Natural killer cell (primary cell): ENCODE results near the gene KAZN. TPM values are rescaled to one million over a fixed set of nuclear protein-coding genes. Genes with fewer than 3 reads are reported as not detected.
A peak's percentile ranks its signal among the peaks of the same experiment; 100 is the strongest.

Source experiments
- ATAC-seq, 3 donors: fragments of 150-1000 bp in 2 of 3; fragments of 200-7000 bp in 1 of 3; cut with Tn5 transposase; 1 replicate in 1 of 3; 2 replicates in 2 of 3; pipeline ENCODE4 v1.10.0; 2021; ENCODE audit warnings: mild to moderate bottlenecking in 2 of 3, moderate library complexity in 2 of 3
- DNase-seq, 2 donors: peaks; one replicate each; pipeline versions ENCODE4 v3.0.0 to v3.0.0-alpha.2; 2013 to 2021; ENCODE audit warnings: mixed read lengths in 1 of 2
- H3K27ac ChIP-seq: one replicate; pipeline ENCODE4 v1.5.1; 2013; ENCODE audit warnings: mild to moderate bottlenecking, low read length
- H3K27me3 ChIP-seq: one replicate; pipeline ENCODE4 v1.6.1; 2013; ENCODE audit warnings: low read length; ENCODE audit not compliant: control insufficient read depth, insufficient read depth
- H3K36me3 ChIP-seq: one replicate; pipeline ENCODE4 v1.6.1; 2013; ENCODE audit warnings: low read length; ENCODE audit not compliant: control insufficient read depth, insufficient read depth
- H3K4me1 ChIP-seq: one replicate; pipeline ENCODE4 v1.6.1; 2013; ENCODE audit warnings: low read length; ENCODE audit not compliant: control insufficient read depth, insufficient read depth
- H3K4me3 ChIP-seq: one replicate; pipeline ENCODE4 v1.5.1; 2013; ENCODE audit warnings: low read length
- H3K9me3 ChIP-seq: one replicate; pipeline ENCODE4 v1.6.1; 2013; ENCODE audit warnings: low read length; ENCODE audit not compliant: control insufficient read depth, insufficient read depth
- H3K27ac Mint-ChIP-seq, 2 donors: one replicate each; pipeline ENCODE4 v1.8.0; 2022; ENCODE audit warnings: mild to moderate bottlenecking in 2 of 2, mixed read lengths in 2 of 2, moderate library complexity in 1 of 2
- H3K27me3 Mint-ChIP-seq, 2 donors: one replicate each; pipeline ENCODE4 v1.8.0; 2022; ENCODE audit warnings: low read depth in 2 of 2, mixed read lengths in 2 of 2
- H3K36me3 Mint-ChIP-seq: one replicate; pipeline ENCODE4 v1.8.0; 2022; ENCODE audit warnings: mixed read lengths
- H3K4me1 Mint-ChIP-seq, 2 donors: one replicate each; pipeline ENCODE4 v1.8.0; 2022; ENCODE audit warnings: mixed read lengths in 2 of 2
- H3K4me3 Mint-ChIP-seq: one replicate; pipeline ENCODE4 v1.8.0; 2022; ENCODE audit warnings: mild to moderate bottlenecking, moderate library complexity, mixed read lengths
- H3K9me3 Mint-ChIP-seq, 2 donors: one replicate each; pipeline ENCODE4 v1.8.0; 2022; ENCODE audit warnings: mixed read lengths in 2 of 2
- WGBS: methylation state at CpG from one replicate; pipeline ENCODE4 v1.1.7; 2013; ENCODE audit warnings: missing lambda C conversion rate; ENCODE audit not compliant: insufficient coverage; 5-methylcytosine and 5-hydroxymethylcytosine counted together
- intact Hi-C: fragments of 100-400 bp; cut with micrococcal nuclease; formaldehyde crosslinking; loops from one replicate; pipeline ENCODE4 v1.14.2; 2022
- total RNA-seq, 4 donors: library from RNA; stranded (reverse); fragments of 120-200 nt in 1 of 4; gene quantifications; one replicate each; pipeline versions ENCODE4 v1.2.3 to v1.2.4, GENCODE V29; 2013 to 2022
- TF ChIP-seq, protein P1 (sequence below): fragments of 200-600 bp; IDR thresholded peaks from one replicate; pipeline ENCODE4 v1.8.0; 2022; ENCODE audit warnings: antibody characterized with exemption

KAZN gene
- total RNA-seq, 3 donors from 2014 or later (not counting 1 experiment from before 2014, with no cell fraction given) = 1.2 to 2.0 (median 1.7) TPM

- Histone ChIP-seq H3K9me3 (peaks cover 13% of the 10 kb centered on the region), H3K4me1 (peaks cover 34% of the 10 kb centered on the region), H3K27me3 (no peaks in the 10 kb centered on the region), H3K27ac (no peak overlapping the region), H3K36me3 (no peaks in the 10 kb centered on the region), H3K4me3 (no peak overlapping the region)
- H3K4me3 Mint-ChIP-seq = peak overlapping the region; percentile 25
- TF ChIP-seq, protein P1, sequence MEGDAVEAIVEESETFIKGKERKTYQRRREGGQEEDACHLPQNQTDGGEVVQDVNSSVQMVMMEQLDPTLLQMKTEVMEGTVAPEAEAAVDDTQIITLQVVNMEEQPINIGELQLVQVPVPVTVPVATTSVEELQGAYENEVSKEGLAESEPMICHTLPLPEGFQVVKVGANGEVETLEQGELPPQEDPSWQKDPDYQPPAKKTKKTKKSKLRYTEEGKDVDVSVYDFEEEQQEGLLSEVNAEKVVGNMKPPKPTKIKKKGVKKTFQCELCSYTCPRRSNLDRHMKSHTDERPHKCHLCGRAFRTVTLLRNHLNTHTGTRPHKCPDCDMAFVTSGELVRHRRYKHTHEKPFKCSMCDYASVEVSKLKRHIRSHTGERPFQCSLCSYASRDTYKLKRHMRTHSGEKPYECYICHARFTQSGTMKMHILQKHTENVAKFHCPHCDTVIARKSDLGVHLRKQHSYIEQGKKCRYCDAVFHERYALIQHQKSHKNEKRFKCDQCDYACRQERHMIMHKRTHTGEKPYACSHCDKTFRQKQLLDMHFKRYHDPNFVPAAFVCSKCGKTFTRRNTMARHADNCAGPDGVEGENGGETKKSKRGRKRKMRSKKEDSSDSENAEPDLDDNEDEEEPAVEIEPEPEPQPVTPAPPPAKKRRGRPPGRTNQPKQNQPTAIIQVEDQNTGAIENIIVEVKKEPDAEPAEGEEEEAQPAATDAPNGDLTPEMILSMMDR = no peak
- DNase-seq = no peak
- H3K36me3 Mint-ChIP-seq = no peaks in the 10 kb centered on the region
- intact Hi-C loops = no loop called here
- peak overlapping the region in 1 of 2 donors; percentile 16 for H3K27ac Mint-ChIP-seq
- H3K9me3 Mint-ChIP-seq = no peaks in the 10 kb centered on the region
- 94% methylated on average over 7 of the region's 7 CpGs for WGBS
- peaks cover 21 to 44% of the 10 kb centered on the region in 2 donors for H3K4me1 Mint-ChIP-seq
- no peak for ATAC-seq
- peaks cover 0 to 4% of the 10 kb centered on the region in 2 donors for H3K27me3 Mint-ChIP-seq
These were observed 465.3 kb downstream of the KAZN start for GRCh38 chr1:15063783-15064182.

DNA sequence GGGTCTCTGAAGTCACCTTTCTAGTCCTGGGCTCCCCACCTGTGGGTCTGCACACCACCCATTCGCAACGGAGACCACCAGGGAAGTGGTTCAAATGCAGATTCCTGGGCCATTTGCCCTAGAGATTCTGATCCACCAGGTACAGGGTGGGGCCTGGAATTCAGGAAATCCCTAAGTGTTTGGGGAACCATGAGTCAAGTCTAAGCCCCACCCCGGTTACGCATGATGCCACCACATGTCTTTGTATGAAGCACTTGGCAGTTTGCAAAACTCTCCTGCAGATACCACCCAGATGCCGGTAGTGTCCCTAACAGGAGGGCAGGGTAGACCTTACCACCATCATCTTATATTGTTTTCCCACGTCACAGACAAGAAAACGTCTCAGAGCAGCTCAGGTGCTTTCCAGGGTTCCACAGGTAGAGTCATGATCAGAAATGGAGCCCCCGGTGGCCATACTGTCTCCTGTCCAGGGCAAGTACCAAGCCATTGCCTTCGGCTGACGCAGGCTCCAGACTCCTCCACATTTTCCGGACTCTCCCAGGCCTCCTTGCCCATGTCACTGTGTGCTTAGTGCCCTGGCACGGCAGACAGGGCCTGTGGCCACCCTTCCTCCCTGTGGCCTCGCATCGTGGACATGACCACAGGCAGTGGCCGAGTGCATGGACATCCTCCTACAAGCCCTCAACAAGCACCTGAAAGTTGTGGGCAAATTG, 465.9 kb downstream of the KAZN start:
- Histone ChIP-seq H3K4me3 (no peak overlapping the region), H3K27me3 (no peaks in the 10 kb centered on the region), H3K27ac (no peak overlapping the region), H3K9me3 (peaks cover 13% of the 10 kb centered on the region), H3K4me1 (peaks cover 34% of the 10 kb centered on the region), H3K36me3 (no peaks in the 10 kb centered on the region)
- Mint-ChIP-seq H3K36me3 (no peaks in the 10 kb centered on the region), H3K27me3 (no peaks in the 10 kb centered on the region), H3K4me1 (peaks cover 21 to 44% of the 10 kb centered on the region in 2 donors), H3K27ac (peak overlapping the region; percentile 16 to 90), H3K9me3 (no peaks in the 10 kb centered on the region), H3K4me3 (peak overlapping the region; percentile 25)
- 84% methylated on average over 15 of the region's 15 CpGs for WGBS
- TF ChIP-seq, protein P1 = no peak
- ATAC-seq (no peak), DNase-seq (no peak)
- intact Hi-C loops = no loop called here

DNA sequence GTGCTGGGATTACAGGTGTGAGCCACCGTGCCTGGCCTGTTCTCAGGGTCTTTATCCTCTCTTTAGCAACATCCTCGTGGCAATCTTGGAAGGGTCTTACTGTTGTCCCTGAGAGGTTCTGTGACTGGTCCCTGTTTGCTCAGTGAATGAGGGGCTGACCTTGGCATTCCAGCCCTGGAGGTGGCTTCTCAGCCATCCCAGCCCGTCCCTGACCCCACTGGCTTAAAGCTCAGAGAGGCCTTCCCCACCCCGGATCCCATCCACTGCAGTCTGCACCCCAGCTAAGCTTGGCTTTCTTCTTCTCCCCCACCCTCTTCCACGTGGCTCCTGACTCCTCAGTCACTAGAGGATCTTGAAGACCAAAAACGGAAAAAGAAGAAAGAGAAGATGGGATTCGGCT, 466.8 kb downstream of the KAZN start:
- no peak for DNase-seq
- TF ChIP-seq, protein P1 = no peak
- Histone ChIP-seq H3K4me3 (no peak overlapping the region), H3K27me3 (no peaks in the 10 kb centered on the region), H3K36me3 (no peaks in the 10 kb centered on the region), H3K9me3 (peaks cover 13% of the 10 kb centered on the region), H3K27ac (peak overlapping the region; percentile 78), H3K4me1 (peaks cover 34% of the 10 kb centered on the region)
- H3K27me3 Mint-ChIP-seq = no peaks in the 10 kb centered on the region
- WGBS = 90% methylated on average over 7 of the region's 7 CpGs
- H3K4me1 Mint-ChIP-seq = peaks cover 21 to 43% of the 10 kb centered on the region in 2 donors
- H3K36me3 Mint-ChIP-seq = no peaks in the 10 kb centered on the region
- peak overlapping the region; percentile 89 to 90 for H3K27ac Mint-ChIP-seq
- peak overlapping the region; percentile 66 for H3K4me3 Mint-ChIP-seq
- H3K9me3 Mint-ChIP-seq = no peaks in the 10 kb centered on the region
- intact Hi-C loops = loop anchor here (5.0 kb wide), 1 partner anchor 182 kb away; the partner anchor contains the start of gene FHAD1
- peak in 2 of 3 donors; percentile 0 for ATAC-seq
